Measurements from ENCODE around the gene FAM124A.

FAM124A gene

GRCh38 chr13:51218626-51219025 is 3.6 kb upstream of the FAM124A start:
- H3K4me1 ChIP-seq (ENCODE audit: control extremely low read depth in 1 of 4, control insufficient read depth in 4 of 4, insufficient read depth in 4 of 4, low read length in 3 of 4), result peaks cover 0 to 17% (median 13%) of the 10 kb centered on the region in 4 experiments
- ChIA-PET POLR2A (no interaction called here), CTCF (interaction anchor here (0.8 to 1.4 kb wide), 2 partner anchors 10 to 68 kb away, joined by 3 to 5 read pairs; no protein-coding TSS in a partner anchor)
- WGBS (ENCODE audit: insufficient coverage), result no CpG with 5 or more reads among the region's 4 CpGs
- H3K27ac ChIP-seq (ENCODE audit: insufficient read depth in 1 of 2, low read depth in 1 of 2, low read length in 2 of 2, poor library complexity in 1 of 2, severe bottlenecking in 2 of 2), result no peak overlapping the region
- no peaks in the 10 kb centered on the region for H3K9me3 ChIP-seq (ENCODE audit: control extremely low read depth in 1 of 5, control insufficient read depth in 4 of 5, insufficient read depth in 2 of 5, low read depth in 1 of 5, low read length in 4 of 5)
- H3K27me3 ChIP-seq (replicated peaks in 2 of 5; ENCODE audit: control insufficient read depth in 4 of 5, insufficient read depth in 5 of 5, low read length in 4 of 5), result peaks cover 5 to 26% (median 19%) of the 10 kb centered on the region in 5 experiments
- no peak for DNase-seq
- H3K36me3 ChIP-seq (ENCODE audit: control insufficient read depth in 4 of 4, insufficient read depth in 4 of 4, low read length in 3 of 4), result no peaks in the 10 kb centered on the region
- H3K4me3 ChIP-seq (ENCODE audit: control insufficient read depth in 1 of 7, extremely low read depth in 1 of 7, insufficient read depth in 4 of 7, low read depth in 2 of 7, low read length in 6 of 7), result no peak overlapping the region

GRCh38 chr13:51220706-51221105 is 1.5 kb upstream of the FAM124A start:
- no peaks in the 10 kb centered on the region for H3K9me3 ChIP-seq (ENCODE audit: control extremely low read depth in 1 of 5, control insufficient read depth in 4 of 5, insufficient read depth in 2 of 5, low read depth in 1 of 5, low read length in 4 of 5)
- DNase-seq, result peak in 2 of 3 donors; percentile 13 to 19
- ChIA-PET CTCF (interaction anchor here (2.2 kb wide), 1 partner anchor 66 kb away, joined by 6 read pairs; no protein-coding TSS in a partner anchor), POLR2A (no interaction called here)
- peaks cover 0 to 17% (median 13%) of the 10 kb centered on the region in 4 experiments for H3K4me1 ChIP-seq (ENCODE audit: control extremely low read depth in 1 of 4, control insufficient read depth in 4 of 4, insufficient read depth in 4 of 4, low read length in 3 of 4)
- no peak overlapping the region for H3K27ac ChIP-seq (ENCODE audit: insufficient read depth in 1 of 2, low read depth in 1 of 2, low read length in 2 of 2, poor library complexity in 1 of 2, severe bottlenecking in 2 of 2)
- H3K27me3 ChIP-seq (replicated peaks in 2 of 5; ENCODE audit: control insufficient read depth in 4 of 5, insufficient read depth in 5 of 5, low read length in 4 of 5), result peaks cover 5 to 29% (median 19%) of the 10 kb centered on the region in 5 experiments
- WGBS (ENCODE audit: insufficient coverage), result no CpG with 5 or more reads among the region's 2 CpGs
- H3K4me3 ChIP-seq (ENCODE audit: control insufficient read depth in 1 of 7, extremely low read depth in 1 of 7, insufficient read depth in 4 of 7, low read depth in 2 of 7, low read length in 6 of 7), result no peak overlapping the region
- H3K36me3 ChIP-seq (ENCODE audit: control insufficient read depth in 4 of 4, insufficient read depth in 4 of 4, low read length in 3 of 4), result no peaks in the 10 kb centered on the region

- Histone ChIP-seq H3K4me1 (ENCODE audit: control extremely low read depth in 1 of 4, control insufficient read depth in 4 of 4, insufficient read depth in 4 of 4, low read length in 3 of 4) (peaks cover 0 to 17% (median 13%) of the 10 kb centered on the region in 4 experiments), H3K9me3 (ENCODE audit: control extremely low read depth in 1 of 5, control insufficient read depth in 4 of 5, insufficient read depth in 2 of 5, low read depth in 1 of 5, low read length in 4 of 5) (no peaks in the 10 kb centered on the region), H3K4me3 (ENCODE audit: control insufficient read depth in 1 of 7, extremely low read depth in 1 of 7, insufficient read depth in 4 of 7, low read depth in 2 of 7, low read length in 6 of 7) (peak overlapping the region in 1 of 7 experiments; percentile 88), H3K36me3 (ENCODE audit: control insufficient read depth in 4 of 4, insufficient read depth in 4 of 4, low read length in 3 of 4) (no peaks in the 10 kb centered on the region), H3K27ac (ENCODE audit: insufficient read depth in 1 of 2, low read depth in 1 of 2, low read length in 2 of 2, poor library complexity in 1 of 2, severe bottlenecking in 2 of 2) (no peak overlapping the region), H3K27me3 (replicated peaks in 2 of 5; ENCODE audit: control insufficient read depth in 4 of 5, insufficient read depth in 5 of 5, low read length in 4 of 5) (peaks cover 5 to 29% (median 19%) of the 10 kb centered on the region in 5 experiments)
- ChIA-PET POLR2A (no interaction called here), CTCF (interaction anchor here (2.2 kb wide), 1 partner anchor 66 kb away, joined by 6 read pairs; no protein-coding TSS in a partner anchor)
- DNase-seq, result no peak
- 73% methylated on average over 4 of the region's 4 CpGs for WGBS (ENCODE audit: insufficient coverage)
Observed at GRCh38 chr13:51221108-51221507, 1.1 kb upstream of the FAM124A start.

GRCh38 chr13:51221674-51222036 is 543 bp upstream of the FAM124A start:
- WGBS (ENCODE audit: insufficient coverage), result 0% methylated on average over 3 of the region's 11 CpGs
- Histone ChIP-seq H3K9me3 (ENCODE audit: control extremely low read depth in 1 of 5, control insufficient read depth in 4 of 5, insufficient read depth in 2 of 5, low read depth in 1 of 5, low read length in 4 of 5) (no peaks in the 10 kb centered on the region), H3K4me1 (ENCODE audit: control extremely low read depth in 1 of 4, control insufficient read depth in 4 of 4, insufficient read depth in 4 of 4, low read length in 3 of 4) (peaks cover 0 to 17% (median 13%) of the 10 kb centered on the region in 4 experiments), H3K36me3 (ENCODE audit: control insufficient read depth in 4 of 4, insufficient read depth in 4 of 4, low read length in 3 of 4) (no peaks in the 10 kb centered on the region), H3K27me3 (replicated peaks in 2 of 5; ENCODE audit: control insufficient read depth in 4 of 5, insufficient read depth in 5 of 5, low read length in 4 of 5) (peaks cover 5 to 29% (median 21%) of the 10 kb centered on the region in 5 experiments), H3K27ac (ENCODE audit: insufficient read depth in 1 of 2, low read depth in 1 of 2, low read length in 2 of 2, poor library complexity in 1 of 2, severe bottlenecking in 2 of 2) (no peak overlapping the region), H3K4me3 (ENCODE audit: control insufficient read depth in 1 of 7, extremely low read depth in 1 of 7, insufficient read depth in 4 of 7, low read depth in 2 of 7, low read length in 6 of 7) (peak overlapping the region; percentile 28 to 88 (median 67))
- ChIA-PET CTCF (interaction anchor here (2.2 kb wide), 1 partner anchor 65 kb away, joined by 6 read pairs; no protein-coding TSS in a partner anchor), POLR2A (no interaction called here)
- peak in 1 of 3 donors; percentile 14 for DNase-seq

GRCh38 chr13:51222686-51223559 is 725 bp downstream of the FAM124A start:
- H3K4me1 ChIP-seq (ENCODE audit: control extremely low read depth in 1 of 4, control insufficient read depth in 4 of 4, insufficient read depth in 4 of 4, low read length in 3 of 4), result peaks cover 0 to 17% (median 13%) of the 10 kb centered on the region in 4 experiments
- peaks cover 8 to 29% (median 21%) of the 10 kb centered on the region in 5 experiments for H3K27me3 ChIP-seq (replicated peaks in 2 of 5; ENCODE audit: control insufficient read depth in 4 of 5, insufficient read depth in 5 of 5, low read length in 4 of 5)
- H3K4me3 ChIP-seq (ENCODE audit: control insufficient read depth in 1 of 7, extremely low read depth in 1 of 7, insufficient read depth in 4 of 7, low read depth in 2 of 7, low read length in 6 of 7), result peak overlapping the region; percentile 31 to 88 (median 67)
- no peaks in the 10 kb centered on the region for H3K36me3 ChIP-seq (ENCODE audit: control insufficient read depth in 4 of 4, insufficient read depth in 4 of 4, low read length in 3 of 4)
- CTCF ChIA-PET, result interaction anchor here (0.6 to 2.8 kb wide), 4 partner anchors 13 to 71 kb away, joined by 3 to 16 read pairs (median 5); no protein-coding TSS in a partner anchor
- peak overlapping the region in 1 of 2 experiments; percentile 22 for H3K27ac ChIP-seq (ENCODE audit: insufficient read depth in 1 of 2, low read depth in 1 of 2, low read length in 2 of 2, poor library complexity in 1 of 2, severe bottlenecking in 2 of 2)
- DNase-seq, result peak; percentile 14 to 50 (median 39)
- POLR2A ChIA-PET, result no interaction called here
- 19% methylated on average over 28 of the region's 34 CpGs for WGBS (ENCODE audit: insufficient coverage)
- no peaks in the 10 kb centered on the region for H3K9me3 ChIP-seq (ENCODE audit: control extremely low read depth in 1 of 5, control insufficient read depth in 4 of 5, insufficient read depth in 2 of 5, low read depth in 1 of 5, low read length in 4 of 5)

GRCh38 chr13:51223560-51224270 is 1.5 kb downstream of the FAM124A start:
- POLR2A ChIA-PET, result no interaction called here
- 100% methylated on average over 6 of the region's 13 CpGs for WGBS (ENCODE audit: insufficient coverage)
- Histone ChIP-seq H3K4me3 (ENCODE audit: control insufficient read depth in 1 of 7, extremely low read depth in 1 of 7, insufficient read depth in 4 of 7, low read depth in 2 of 7, low read length in 6 of 7) (no peak overlapping the region), H3K27me3 (replicated peaks in 2 of 5; ENCODE audit: control insufficient read depth in 4 of 5, insufficient read depth in 5 of 5, low read length in 4 of 5) (peaks cover 8 to 29% (median 21%) of the 10 kb centered on the region in 5 experiments), H3K36me3 (ENCODE audit: control insufficient read depth in 4 of 4, insufficient read depth in 4 of 4, low read length in 3 of 4) (no peaks in the 10 kb centered on the region), H3K4me1 (ENCODE audit: control extremely low read depth in 1 of 4, control insufficient read depth in 4 of 4, insufficient read depth in 4 of 4, low read length in 3 of 4) (peaks cover 0 to 17% (median 13%) of the 10 kb centered on the region in 4 experiments), H3K27ac (ENCODE audit: insufficient read depth in 1 of 2, low read depth in 1 of 2, low read length in 2 of 2, poor library complexity in 1 of 2, severe bottlenecking in 2 of 2) (no peak overlapping the region), H3K9me3 (ENCODE audit: control extremely low read depth in 1 of 5, control insufficient read depth in 4 of 5, insufficient read depth in 2 of 5, low read depth in 1 of 5, low read length in 4 of 5) (no peaks in the 10 kb centered on the region)
- CTCF ChIA-PET, result interaction anchor here (0.6 to 2.8 kb wide), 5 partner anchors 10 to 71 kb away, joined by 3 to 16 read pairs (median 3); no protein-coding TSS in a partner anchor
- DNase-seq, result no peak
